Measurements from ENCODE around the gene HM13.
A peak's percentile ranks its signal among the peaks of the same experiment; 100 is the strongest.
"Not testable (repeated sequence)": the region's sequence is repeated elsewhere in the genome, so short reads cannot be mapped to it uniquely, and the experiment has no call there.

The HM13 gene

GRCh38 chr20:31612271-31612640, 98.0 kb downstream of the HM13 start:
- not testable (repeated sequence) for DNase-seq

DNA sequence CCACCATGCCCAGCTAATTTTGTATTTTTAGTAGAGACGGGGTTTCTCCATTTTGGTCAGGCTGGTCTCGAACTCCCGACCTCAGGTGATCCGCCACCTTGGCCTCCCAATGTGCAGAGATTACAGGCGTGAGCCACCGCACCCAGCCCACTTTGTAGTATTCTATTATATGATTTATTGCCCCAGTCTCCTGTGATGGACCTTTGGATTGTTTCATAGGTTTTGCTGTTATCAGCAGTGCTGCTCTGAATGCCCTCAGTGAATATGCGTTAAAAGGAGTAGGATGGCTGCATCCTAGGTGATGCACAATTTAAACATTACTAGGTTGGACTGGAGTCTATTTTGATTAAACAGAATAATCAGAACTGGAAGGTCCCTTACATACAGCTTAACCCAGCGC, 101.2 kb downstream of the HM13 start:
- no peak for DNase-seq

DNA sequence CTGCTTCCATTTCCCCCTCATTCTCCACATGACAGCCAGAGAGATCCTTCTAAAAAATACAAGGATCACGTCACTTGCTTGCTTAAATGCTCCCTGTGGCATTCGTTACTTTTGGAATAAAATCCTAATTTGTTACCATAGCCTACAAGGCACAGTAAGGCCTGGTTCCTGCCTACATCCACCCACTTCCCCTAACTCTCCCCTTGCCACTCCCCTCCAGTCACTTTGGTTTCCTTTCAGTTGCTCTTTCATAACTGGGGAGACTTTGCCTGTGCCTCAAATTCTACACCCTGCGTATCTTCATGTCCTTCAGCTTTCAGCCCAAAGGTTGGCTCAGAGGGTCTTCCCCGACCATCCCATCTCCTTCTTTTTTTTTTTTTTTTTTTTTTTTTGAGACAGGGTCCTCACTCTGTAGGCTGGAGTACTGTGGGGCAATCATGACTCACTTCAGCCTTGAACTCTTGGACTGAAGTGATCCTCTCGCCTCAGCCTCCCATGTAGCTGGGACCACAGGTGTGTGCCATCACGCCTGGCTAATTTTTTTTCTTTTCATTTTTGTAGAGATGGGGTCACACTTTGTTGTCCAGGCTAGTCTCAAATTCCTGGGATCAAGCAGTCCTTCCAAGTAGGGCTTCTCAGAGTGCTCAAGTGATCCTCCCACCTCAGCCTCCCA, 103.3 kb downstream of the HM13 start:
- DNase-seq = peak; percentile 78

All from suppressor macrophage treated with lipopolysaccharide for 4 hours (primary cell).